ENCODE measurements around the gene PRKAR1A.

Gene PRKAR1A

GRCh38 chr17:68519911-68520310, 7.7 kb downstream of the PRKAR1A start:
- no peak for TF ChIP-seq CTCF (IDR thresholded peaks at IDR 0.05; ENCODE audit: low read depth, low read length, missing control alignments)
- in situ Hi-C loops (cut with HindIII; ENCODE audit: low pct_ligation_motif_present, low sequenced_read_pairs), result no loop called here
- H3K27ac ChIP-seq, result no peak overlapping the region
- H3K27me3 ChIP-seq (replicated peaks), result no peaks in the 10 kb centered on the region
- peaks cover 59% of the 10 kb centered on the region for H3K36me3 ChIP-seq (replicated peaks)
- DNase-seq, result no peak
- H3K4me3 ChIP-seq (ENCODE audit: low read depth, low read length), result no peak overlapping the region

- no peak for DNase-seq
- Histone ChIP-seq H3K36me3 (replicated peaks) (peaks cover 66% of the 10 kb centered on the region), H3K4me3 (ENCODE audit: low read depth, low read length) (no peak overlapping the region), H3K27me3 (replicated peaks) (no peaks in the 10 kb centered on the region), H3K27ac (no peak overlapping the region)
- no peak for TF ChIP-seq CTCF (IDR thresholded peaks at IDR 0.05; ENCODE audit: low read depth, low read length, missing control alignments)
- in situ Hi-C loops (cut with HindIII; ENCODE audit: low pct_ligation_motif_present, low sequenced_read_pairs), result no loop called here
Observed at GRCh38 chr17:68522266-68522665, 10.0 kb downstream of the PRKAR1A start.

- no peak for DNase-seq
- Histone ChIP-seq H3K36me3 (replicated peaks) (peaks cover 71% of the 10 kb centered on the region), H3K4me3 (ENCODE audit: low read depth, low read length) (no peak overlapping the region), H3K27ac (no peak overlapping the region), H3K27me3 (replicated peaks) (no peaks in the 10 kb centered on the region)
- in situ Hi-C loops (cut with HindIII; ENCODE audit: low pct_ligation_motif_present, low sequenced_read_pairs), result no loop called here
- TF ChIP-seq CTCF (IDR thresholded peaks at IDR 0.05; ENCODE audit: low read depth, low read length, missing control alignments), result no peak
Observed at GRCh38 chr17:68526548-68526947, 14.3 kb downstream of the PRKAR1A start.

- H3K36me3 ChIP-seq (replicated peaks), result peaks cover 73% of the 10 kb centered on the region
- in situ Hi-C loops (cut with HindIII; ENCODE audit: low pct_ligation_motif_present, low sequenced_read_pairs), result no loop called here
- H3K27me3 ChIP-seq (replicated peaks), result no peaks in the 10 kb centered on the region
- no peak overlapping the region for H3K4me3 ChIP-seq (ENCODE audit: low read depth, low read length)
- TF ChIP-seq CTCF (IDR thresholded peaks at IDR 0.05; ENCODE audit: low read depth, low read length, missing control alignments), result no peak
- no peak overlapping the region for H3K27ac ChIP-seq
- no peak for DNase-seq
Observed at GRCh38 chr17:68527314-68527713, 15.1 kb downstream of the PRKAR1A start.

- H3K27ac ChIP-seq, result no peak overlapping the region
- H3K4me3 ChIP-seq (ENCODE audit: low read depth, low read length), result no peak overlapping the region
- TF ChIP-seq CTCF (IDR thresholded peaks at IDR 0.05; ENCODE audit: low read depth, low read length, missing control alignments), result no peak
- no peak for DNase-seq
- peaks cover 66% of the 10 kb centered on the region for H3K36me3 ChIP-seq (replicated peaks)
- H3K27me3 ChIP-seq (replicated peaks), result no peaks in the 10 kb centered on the region
- in situ Hi-C loops (cut with HindIII; ENCODE audit: low pct_ligation_motif_present, low sequenced_read_pairs), result no loop called here
Observed at GRCh38 chr17:68531252-68531651, 19.0 kb downstream of the PRKAR1A start.

GRCh38 chr17:68532826-68533225, 20.6 kb downstream of the PRKAR1A start:
- peaks cover 66% of the 10 kb centered on the region for H3K36me3 ChIP-seq (replicated peaks)
- no peak for TF ChIP-seq CTCF (IDR thresholded peaks at IDR 0.05; ENCODE audit: low read depth, low read length, missing control alignments)
- DNase-seq, result no peak
- no peaks in the 10 kb centered on the region for H3K27me3 ChIP-seq (replicated peaks)
- H3K27ac ChIP-seq, result no peak overlapping the region
- in situ Hi-C loops (cut with HindIII; ENCODE audit: low pct_ligation_motif_present, low sequenced_read_pairs), result no loop called here
- H3K4me3 ChIP-seq (ENCODE audit: low read depth, low read length), result no peak overlapping the region
